Activated T-cell treated with anti-CD3 and anti-CD28 coated beads, Interleukin-2, amount 50 U/mL, for 72 hours (primary cell): ENCODE measurements around the gene PTPRK. TPM values are rescaled to one million over a fixed set of nuclear protein-coding genes. Genes with fewer than 3 reads are reported as not detected.

Source experiments
- ATAC-seq, 2 donors: fragments of 150-1000 bp; cut with Tn5 transposase; replicated peaks in 1 of 2; 2 replicates each; pipeline ENCODE4 v1.10.0; 2021; ENCODE audit warnings: moderate library complexity in 2 of 2, mild to moderate bottlenecking in 1 of 2
- DNase-seq, 2 donors: peaks; one replicate each; pipeline ENCODE4 v3.0.0; 2021 to 2022; ENCODE audit warnings: mixed read lengths in 1 of 2
- H3K27ac Mint-ChIP-seq: one replicate; pipeline ENCODE4 v1.8.0; 2022; ENCODE audit warnings: mild to moderate bottlenecking, moderate library complexity, mixed read lengths
- H3K27me3 Mint-ChIP-seq: one replicate; pipeline ENCODE4 v1.8.0; 2022; ENCODE audit warnings: low read depth, mixed read lengths
- H3K36me3 Mint-ChIP-seq, 2 donors: one replicate each; pipeline ENCODE4 v1.8.0; 2022; ENCODE audit warnings: mixed read lengths in 2 of 2, mild to moderate bottlenecking in 1 of 2; ENCODE audit not compliant: insufficient read depth in 2 of 2
- H3K4me1 Mint-ChIP-seq: one replicate; pipeline ENCODE4 v1.8.0; 2022; ENCODE audit warnings: low read depth, mixed read lengths
- H3K4me3 Mint-ChIP-seq, 2 donors: one replicate each; pipeline ENCODE4 v1.8.0; 2022; ENCODE audit warnings: mild to moderate bottlenecking in 2 of 2, mixed read lengths in 2 of 2, moderate library complexity in 2 of 2
- H3K9me3 Mint-ChIP-seq, 2 donors: one replicate each; pipeline ENCODE4 v1.8.0; 2022; ENCODE audit warnings: mixed read lengths in 2 of 2
- total RNA-seq, 2 donors: library from RNA; stranded (reverse); gene quantifications; one replicate each; pipeline ENCODE4 v1.2.3, GENCODE V29; 2022

Gene PTPRK
- total RNA-seq, 2 donors from 2014 or later: 3.8 to 6.4 TPM

GRCh38 chr6:128067446-128068118 is 452.8 kb downstream of the PTPRK start:
- Mint-ChIP-seq H3K27ac (no peak overlapping the region), H3K27me3 (no peaks in the 10 kb centered on the region), H3K9me3 (no peaks in the 10 kb centered on the region), H3K4me3 (no peak overlapping the region), H3K4me1 (peaks cover 6% of the 10 kb centered on the region), H3K36me3 (no peaks in the 10 kb centered on the region)
- no peak for ATAC-seq
- DNase-seq: no peak

DNA sequence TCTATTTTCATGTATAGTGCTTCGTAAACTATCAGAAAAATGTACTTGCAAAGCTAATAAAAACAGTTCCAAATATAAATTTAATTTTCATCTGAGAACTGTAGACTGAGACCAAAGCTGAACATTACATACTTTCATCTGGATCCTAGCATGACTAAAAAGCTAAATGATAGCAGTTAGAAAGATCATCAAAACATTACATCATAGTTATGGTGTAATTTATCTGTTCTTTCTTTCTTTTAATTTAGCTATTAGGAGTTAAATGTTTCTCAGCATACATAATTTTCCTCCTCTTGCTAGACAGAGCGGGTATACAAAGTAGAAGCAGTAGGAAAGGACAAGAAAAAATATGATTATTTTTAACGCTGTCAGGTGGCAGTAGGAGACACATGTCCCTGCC is 455.3 kb downstream of the PTPRK start:
- H3K4me3 Mint-ChIP-seq: no peak overlapping the region
- DNase-seq (no peak), ATAC-seq (no peak)
- H3K27me3 Mint-ChIP-seq: no peaks in the 10 kb centered on the region
- no peaks in the 10 kb centered on the region for H3K4me1 Mint-ChIP-seq
- H3K27ac Mint-ChIP-seq: no peak overlapping the region
- H3K9me3 Mint-ChIP-seq: no peaks in the 10 kb centered on the region
- H3K36me3 Mint-ChIP-seq: no peaks in the 10 kb centered on the region

DNA sequence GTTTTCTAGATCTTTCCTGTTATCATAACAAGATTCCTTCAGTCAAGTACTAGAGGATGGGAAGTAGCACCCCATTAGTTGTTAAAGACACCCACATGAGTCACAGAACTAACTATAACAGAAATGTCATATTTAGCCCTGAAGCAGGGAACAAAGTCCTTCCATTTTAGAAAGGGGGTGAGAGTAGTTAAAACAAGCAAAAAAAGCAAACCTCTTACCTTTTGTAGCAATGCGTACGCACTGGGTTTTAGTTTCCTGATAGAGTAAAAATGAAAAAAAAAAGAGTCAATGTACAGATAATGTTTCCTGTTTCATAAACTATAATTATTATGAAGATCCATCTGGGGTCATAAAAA is 455.9 kb downstream of the PTPRK start:
- Mint-ChIP-seq H3K4me3 (no peak overlapping the region), H3K27ac (no peak overlapping the region), H3K9me3 (no peaks in the 10 kb centered on the region), H3K4me1 (no peaks in the 10 kb centered on the region), H3K36me3 (no peaks in the 10 kb centered on the region), H3K27me3 (no peaks in the 10 kb centered on the region)
- no peak for DNase-seq
- no peak for ATAC-seq

DNA sequence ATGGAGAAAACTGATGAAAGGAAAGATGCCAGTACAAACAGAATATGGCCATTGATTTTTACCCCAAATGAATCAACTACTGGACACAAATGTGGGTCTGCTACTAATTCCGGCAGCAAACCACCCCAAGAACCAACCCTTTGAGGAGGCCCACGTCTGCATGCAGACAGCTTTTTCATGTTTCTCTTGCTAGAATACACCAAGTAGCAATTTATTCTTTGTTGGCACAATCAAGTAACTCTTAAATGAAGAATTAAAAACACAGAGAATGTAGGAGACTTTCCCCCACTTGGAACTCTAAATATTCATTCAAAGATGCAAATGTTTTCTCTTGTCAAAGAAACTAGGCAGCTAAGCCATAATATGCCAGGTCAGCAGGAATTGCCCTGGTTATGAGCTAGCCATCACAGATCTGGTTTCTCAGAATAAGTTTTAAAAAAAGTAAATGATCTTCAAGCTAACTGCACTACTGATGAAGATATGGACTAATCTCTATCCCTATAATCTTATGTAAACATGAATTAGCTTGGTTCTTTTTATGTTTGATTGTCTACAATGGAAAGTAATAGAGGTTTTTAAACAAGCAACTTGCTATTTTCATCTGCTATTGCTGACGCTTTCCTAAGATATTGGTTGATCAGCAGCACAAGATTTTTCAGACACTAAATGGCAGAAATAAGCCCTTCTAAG is 456.4 kb downstream of the PTPRK start:
- no peaks in the 10 kb centered on the region for H3K4me1 Mint-ChIP-seq
- DNase-seq (no peak), ATAC-seq (no peak)
- no peak overlapping the region for H3K4me3 Mint-ChIP-seq
- H3K36me3 Mint-ChIP-seq: no peaks in the 10 kb centered on the region
- H3K9me3 Mint-ChIP-seq: no peaks in the 10 kb centered on the region
- no peak overlapping the region for H3K27ac Mint-ChIP-seq
- no peaks in the 10 kb centered on the region for H3K27me3 Mint-ChIP-seq

- no peaks in the 10 kb centered on the region for H3K4me1 Mint-ChIP-seq
- DNase-seq (no peak), ATAC-seq (no peak)
- no peak overlapping the region for H3K4me3 Mint-ChIP-seq
- H3K27me3 Mint-ChIP-seq: no peaks in the 10 kb centered on the region
- H3K36me3 Mint-ChIP-seq: no peaks in the 10 kb centered on the region
- H3K9me3 Mint-ChIP-seq: no peaks in the 10 kb centered on the region
- no peak overlapping the region for H3K27ac Mint-ChIP-seq
These were observed 457.4 kb downstream of the PTPRK start for GRCh38 chr6:128062882-128063603.

DNA sequence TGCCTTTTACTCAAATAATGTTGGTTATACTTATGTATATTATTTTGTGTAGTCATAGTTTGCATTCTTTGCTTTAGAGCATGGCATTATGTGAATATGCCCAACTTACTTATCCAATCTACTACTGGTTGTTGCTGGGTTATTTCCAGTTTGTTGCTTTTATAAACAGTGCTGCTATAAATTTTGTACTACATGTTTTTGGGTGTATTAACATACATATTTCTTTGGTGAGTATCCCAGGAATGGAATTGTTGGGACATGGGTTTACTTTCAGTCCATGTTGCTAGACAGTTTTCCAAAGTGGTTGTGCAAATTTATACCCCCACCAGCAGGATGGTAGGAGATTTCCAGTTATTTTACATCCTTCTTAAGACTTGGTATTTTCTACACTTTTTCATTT is 462.5 kb downstream of the PTPRK start:
- no peaks in the 10 kb centered on the region for H3K4me1 Mint-ChIP-seq
- no peaks in the 10 kb centered on the region for H3K9me3 Mint-ChIP-seq
- no peaks in the 10 kb centered on the region for H3K36me3 Mint-ChIP-seq
- ATAC-seq (no peak), DNase-seq (no peak)
- H3K27me3 Mint-ChIP-seq: no peaks in the 10 kb centered on the region
- H3K27ac Mint-ChIP-seq: no peak overlapping the region
- no peak overlapping the region for H3K4me3 Mint-ChIP-seq

DNA sequence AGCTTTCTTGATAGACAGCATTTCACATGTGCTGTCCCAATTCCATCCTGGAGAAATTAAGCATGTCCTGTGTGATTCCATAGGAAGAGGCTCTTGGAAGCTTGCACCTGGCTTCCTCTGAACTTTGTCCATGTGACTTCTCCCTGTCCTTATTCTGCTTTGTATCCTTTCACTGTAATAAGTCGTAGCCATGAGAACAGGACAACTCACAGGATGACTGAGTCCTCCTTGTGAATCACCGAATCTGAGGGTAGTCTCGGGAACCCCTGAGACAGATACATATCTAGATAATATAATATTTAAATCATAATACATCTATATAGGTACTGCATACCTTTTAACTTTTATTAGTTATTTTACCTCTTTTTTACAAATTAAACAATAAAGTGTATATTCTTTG is 462.9 kb downstream of the PTPRK start:
- Mint-ChIP-seq H3K4me3 (no peak overlapping the region), H3K36me3 (no peaks in the 10 kb centered on the region), H3K27ac (no peak overlapping the region), H3K4me1 (no peaks in the 10 kb centered on the region), H3K27me3 (no peaks in the 10 kb centered on the region), H3K9me3 (no peaks in the 10 kb centered on the region)
- ATAC-seq: no peak
- DNase-seq: no peak

DNA sequence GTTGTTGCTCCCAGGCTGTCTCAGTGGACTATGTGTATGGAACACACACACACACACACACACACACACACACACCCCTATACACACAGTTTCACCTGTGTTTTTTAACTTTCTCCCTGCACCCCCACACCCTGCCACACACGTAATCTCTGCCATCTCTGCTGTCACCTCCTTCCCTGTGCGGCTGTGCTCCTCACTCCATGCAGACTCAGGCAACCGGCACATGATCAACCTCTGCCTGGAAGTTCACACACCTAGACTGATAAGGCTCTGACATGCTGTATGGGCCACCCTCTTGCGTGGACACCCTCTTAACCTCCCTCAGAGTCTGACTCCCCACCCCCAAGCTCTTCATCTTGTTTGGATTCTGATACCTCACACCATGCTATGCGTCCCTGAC is 467.3 kb downstream of the PTPRK start:
- DNase-seq: no peak
- Mint-ChIP-seq H3K36me3 (no peaks in the 10 kb centered on the region), H3K27me3 (no peaks in the 10 kb centered on the region), H3K9me3 (peaks cover 0 to 1% of the 10 kb centered on the region in 2 donors), H3K4me3 (no peak overlapping the region), H3K4me1 (no peaks in the 10 kb centered on the region), H3K27ac (no peak overlapping the region)
- no peak for ATAC-seq

- no peak overlapping the region for H3K4me3 Mint-ChIP-seq
- H3K27me3 Mint-ChIP-seq: no peaks in the 10 kb centered on the region
- H3K27ac Mint-ChIP-seq: no peak overlapping the region
- H3K9me3 Mint-ChIP-seq: peaks cover 0 to 1% of the 10 kb centered on the region in 2 donors
- H3K4me1 Mint-ChIP-seq: no peaks in the 10 kb centered on the region
- no peaks in the 10 kb centered on the region for H3K36me3 Mint-ChIP-seq
- no peak for DNase-seq
- no peak for ATAC-seq
These were observed 472.4 kb downstream of the PTPRK start for GRCh38 chr6:128047989-128048388.

DNA sequence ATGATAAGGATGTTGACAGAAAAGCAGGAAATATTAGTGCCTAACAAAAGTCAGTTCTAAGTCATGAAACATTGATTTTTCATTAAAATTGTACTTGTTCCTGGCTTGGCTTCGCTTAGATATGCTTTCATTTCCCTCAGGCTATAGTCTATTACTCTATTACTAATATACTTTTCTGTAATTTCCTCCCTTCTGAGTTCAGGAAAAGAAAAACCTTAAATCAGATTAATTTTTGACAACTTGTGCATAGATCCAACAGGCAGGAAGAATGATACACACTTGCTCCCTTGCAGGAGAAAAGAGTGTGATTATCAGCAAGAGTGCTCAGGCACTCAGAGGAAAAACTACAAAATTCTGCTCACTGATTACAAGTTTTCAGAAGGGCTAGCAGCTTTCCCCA is 474.4 kb downstream of the PTPRK start:
- no peak overlapping the region for H3K27ac Mint-ChIP-seq
- H3K36me3 Mint-ChIP-seq: no peaks in the 10 kb centered on the region
- DNase-seq (no peak), ATAC-seq (no peak)
- H3K27me3 Mint-ChIP-seq: no peaks in the 10 kb centered on the region
- H3K4me3 Mint-ChIP-seq: no peak overlapping the region
- H3K9me3 Mint-ChIP-seq: peaks cover 0 to 2% of the 10 kb centered on the region in 2 donors
- no peaks in the 10 kb centered on the region for H3K4me1 Mint-ChIP-seq

DNA sequence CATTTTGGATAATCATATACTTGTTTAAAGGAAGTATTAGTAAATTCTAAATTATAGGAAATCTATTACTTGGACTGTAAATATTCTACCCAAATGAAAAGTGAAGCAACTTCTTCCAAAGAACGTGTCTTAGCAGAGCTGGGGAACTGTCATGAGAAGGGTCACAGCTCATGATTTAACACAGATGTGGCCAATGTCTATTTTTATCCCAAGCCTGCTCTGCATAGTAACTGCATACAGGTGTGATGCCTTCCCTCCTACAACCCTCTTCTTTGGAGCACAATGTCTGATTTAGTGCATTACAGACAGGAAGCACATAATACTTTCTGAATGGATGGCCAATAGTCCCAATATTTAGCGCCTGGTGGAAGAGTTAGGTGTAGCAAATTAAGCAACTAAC is 480.9 kb downstream of the PTPRK start:
- no peak for DNase-seq
- no peak overlapping the region for H3K4me3 Mint-ChIP-seq
- no peaks in the 10 kb centered on the region for H3K36me3 Mint-ChIP-seq
- H3K27me3 Mint-ChIP-seq: no peaks in the 10 kb centered on the region
- H3K4me1 Mint-ChIP-seq: no peaks in the 10 kb centered on the region
- ATAC-seq: no peak
- peaks cover 1 to 2% of the 10 kb centered on the region in 2 donors for H3K9me3 Mint-ChIP-seq
- no peak overlapping the region for H3K27ac Mint-ChIP-seq

- no peak for DNase-seq
- Mint-ChIP-seq H3K4me3 (no peak overlapping the region), H3K4me1 (peaks cover 5% of the 10 kb centered on the region), H3K27ac (no peak overlapping the region), H3K9me3 (peaks cover 0 to 1% of the 10 kb centered on the region in 2 donors), H3K27me3 (no peaks in the 10 kb centered on the region), H3K36me3 (no peaks in the 10 kb centered on the region)
- ATAC-seq: no peak
These were observed 483.4 kb downstream of the PTPRK start for GRCh38 chr6:128036808-128037570.

DNA sequence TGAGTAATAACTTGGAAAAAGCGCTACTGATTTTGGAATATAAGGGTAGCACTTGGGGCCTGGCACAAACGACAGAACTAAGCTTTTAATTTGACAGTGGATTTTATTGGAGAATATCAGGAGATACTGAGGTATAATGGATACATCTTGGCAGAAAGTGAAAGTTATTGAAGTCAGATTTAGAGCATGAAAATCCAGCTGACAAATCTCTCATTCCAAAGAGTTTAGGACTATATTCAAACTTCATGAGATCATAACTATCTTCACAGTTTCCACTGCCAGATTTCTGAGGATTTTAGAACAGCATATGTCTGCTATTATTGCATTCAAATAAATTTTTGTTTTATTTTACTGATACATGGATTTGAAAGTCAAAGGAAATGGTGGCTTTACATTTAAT is 487.2 kb downstream of the PTPRK start:
- DNase-seq (no peak), ATAC-seq (no peak)
- H3K36me3 Mint-ChIP-seq: no peaks in the 10 kb centered on the region
- no peak overlapping the region for H3K4me3 Mint-ChIP-seq
- H3K27me3 Mint-ChIP-seq: no peaks in the 10 kb centered on the region
- peaks cover 0 to 4% of the 10 kb centered on the region in 2 donors for H3K9me3 Mint-ChIP-seq
- no peak overlapping the region for H3K27ac Mint-ChIP-seq
- H3K4me1 Mint-ChIP-seq: peaks cover 20% of the 10 kb centered on the region
